Measurements from ENCODE around the gene SEMA5A. TPM values are rescaled to one million over a fixed set of nuclear protein-coding genes. Genes with fewer than 3 reads are reported as not detected.

Gene SEMA5A
- total RNA-seq, 1 donor from 2014 or later, result 4.0 TPM

GRCh38 chr5:9056046-9056445, 489.8 kb downstream of the SEMA5A start:
- no peak overlapping the region for H3K27ac Mint-ChIP-seq
- peaks cover 17% of the 10 kb centered on the region for H3K27me3 Mint-ChIP-seq
- no peaks in the 10 kb centered on the region for H3K9me3 Mint-ChIP-seq (ENCODE audit: low read depth)

GRCh38 chr5:9054821-9055589, 490.9 kb downstream of the SEMA5A start:
- Mint-ChIP-seq H3K9me3 (ENCODE audit: low read depth) (no peaks in the 10 kb centered on the region), H3K4me3 (ENCODE audit: low read depth) (no peak overlapping the region), H3K27me3 (peaks cover 15% of the 10 kb centered on the region), H3K4me1 (ENCODE audit: low read depth) (peaks cover 20% of the 10 kb centered on the region), H3K27ac (no peak overlapping the region), H3K36me3 (ENCODE audit: insufficient read depth) (no peaks in the 10 kb centered on the region)
- TF ChIP-seq CTCF (IDR thresholded peaks at IDR 0.05; ENCODE audit: unreplicated experiment), result no peak
- no peak for DNase-seq (ENCODE audit: low spot score, unreplicated experiment)

More at GRCh38 chr5:9056046-9056445, 489.8 kb downstream of the SEMA5A start:
- DNase-seq (ENCODE audit: low spot score, unreplicated experiment), result no peak
- no peaks in the 10 kb centered on the region for H3K36me3 Mint-ChIP-seq (ENCODE audit: insufficient read depth)
- peaks cover 16% of the 10 kb centered on the region for H3K4me1 Mint-ChIP-seq (ENCODE audit: low read depth)
- no peak overlapping the region for H3K4me3 Mint-ChIP-seq (ENCODE audit: low read depth)
- TF ChIP-seq CTCF (IDR thresholded peaks at IDR 0.05; ENCODE audit: unreplicated experiment), result no peak

GRCh38 chr5:9054322-9054721, 491.6 kb downstream of the SEMA5A start:
- Mint-ChIP-seq H3K4me1 (ENCODE audit: low read depth) (peaks cover 20% of the 10 kb centered on the region), H3K27me3 (peaks cover 18% of the 10 kb centered on the region), H3K36me3 (ENCODE audit: insufficient read depth) (no peaks in the 10 kb centered on the region), H3K27ac (no peak overlapping the region), H3K9me3 (ENCODE audit: low read depth) (no peaks in the 10 kb centered on the region), H3K4me3 (ENCODE audit: low read depth) (no peak overlapping the region)
- TF ChIP-seq CTCF (IDR thresholded peaks at IDR 0.05; ENCODE audit: unreplicated experiment), result no peak
- no peak for DNase-seq (ENCODE audit: low spot score, unreplicated experiment)

- no peaks in the 10 kb centered on the region for H3K36me3 Mint-ChIP-seq (ENCODE audit: insufficient read depth)
- peaks cover 27% of the 10 kb centered on the region for H3K27me3 Mint-ChIP-seq
- no peak overlapping the region for H3K27ac Mint-ChIP-seq
- H3K9me3 Mint-ChIP-seq (ENCODE audit: low read depth), result no peaks in the 10 kb centered on the region
- H3K4me1 Mint-ChIP-seq (ENCODE audit: low read depth), result peaks cover 14% of the 10 kb centered on the region
- no peak for DNase-seq (ENCODE audit: low spot score, unreplicated experiment)
- H3K4me3 Mint-ChIP-seq (ENCODE audit: low read depth), result no peak overlapping the region
- no peak for TF ChIP-seq CTCF (IDR thresholded peaks at IDR 0.05; ENCODE audit: unreplicated experiment)
These were observed 493.5 kb downstream of the SEMA5A start for GRCh38 chr5:9052421-9052820.

- H3K27me3 Mint-ChIP-seq, result peaks cover 29% of the 10 kb centered on the region
- no peaks in the 10 kb centered on the region for H3K9me3 Mint-ChIP-seq (ENCODE audit: low read depth)
- no peak overlapping the region for H3K27ac Mint-ChIP-seq
- TF ChIP-seq CTCF (IDR thresholded peaks at IDR 0.05; ENCODE audit: unreplicated experiment), result no peak
- peaks cover 14% of the 10 kb centered on the region for H3K4me1 Mint-ChIP-seq (ENCODE audit: low read depth)
- H3K4me3 Mint-ChIP-seq (ENCODE audit: low read depth), result no peak overlapping the region
- H3K36me3 Mint-ChIP-seq (ENCODE audit: insufficient read depth), result no peaks in the 10 kb centered on the region
- DNase-seq (ENCODE audit: low spot score, unreplicated experiment), result no peak
These were observed 494.1 kb downstream of the SEMA5A start for GRCh38 chr5:9051779-9052178.
